HEK293 (cell line): ENCODE results near the gene TMEM14C.

Experiments
- CTCF ChIA-PET: fragments of 350-600 bp; formaldehyde crosslinking; extraction: SDS; loops from one replicate; lab custom pipeline; 2021; ENCODE audit warnings: antibody characterized with exemption; lab: Yijun Ruan, JAX
- POLR2A ChIA-PET: fragments of 300-600 bp; formaldehyde crosslinking; extraction: SDS; loops from one replicate; lab custom pipeline; 2020; ENCODE audit warnings: antibody characterized with exemption, inconsistent platforms; lab: Yijun Ruan, JAX
- H3K27ac ChIP-seq: fragments of 200-500 bp; sonication (Bioruptor generic); 2 replicates; pipeline ENCODE4 v1.5.1; 2014; ENCODE audit warnings: low read depth, low read length, control low read depth, inconsistent platforms; ENCODE audit errors: extremely low read depth
- H3K36me3 ChIP-seq, 2 experiments: fragments of 200-500 bp in 1 of 2; sonication (Bioruptor generic) in 1 of 2; 1 replicate in 1 of 2; 2 replicates in 1 of 2; pipeline ENCODE4 v1.5.1; 2014 to 2017; ENCODE audit warnings: inconsistent platforms in 2 of 2, low read length in 2 of 2; ENCODE audit not compliant: control insufficient read depth in 2 of 2, insufficient read depth in 1 of 2
- H3K4me1 ChIP-seq: fragments of 200-500 bp; sonication (Bioruptor generic); 2 replicates; pipeline ENCODE4 v1.5.1; 2014; ENCODE audit warnings: mild to moderate bottlenecking, low read length, inconsistent platforms; ENCODE audit not compliant: control insufficient read depth, insufficient read depth
- H3K4me3 ChIP-seq: 2 replicates; pipeline ENCODE4 v1.5.1; 2011; ENCODE audit warnings: low read depth, mild to moderate bottlenecking, control low read depth, low read length, moderate library complexity
- H3K9me3 ChIP-seq: fragments of 200-500 bp; sonication (Bioruptor generic); 2 replicates; pipeline ENCODE4 v1.5.1; 2014; ENCODE audit warnings: low read depth, low read length, inconsistent platforms; ENCODE audit not compliant: control insufficient read depth, insufficient read depth
- EGR2 ChIP-seq: fragments of 450-650 bp; formaldehyde crosslinking; IDR thresholded peaks from 2 replicates; pipeline ENCODE4 v1.5.1; 2016; ENCODE audit warnings: low read depth, missing biosample characterization, missing genetic modification characterization
- GLI4 ChIP-seq: fragments of 450-650 bp; formaldehyde crosslinking; IDR thresholded peaks from 2 replicates; pipeline ENCODE4 v1.5.1; 2016; ENCODE audit warnings: missing biosample characterization, missing genetic modification characterization
- KLF16 ChIP-seq: fragments of 450-650 bp; formaldehyde crosslinking; IDR thresholded peaks from 2 replicates; pipeline ENCODE4 v1.5.1; 2017; ENCODE audit warnings: missing biosample characterization, missing genetic modification characterization
- RBAK ChIP-seq: fragments of 450-650 bp; formaldehyde crosslinking; IDR thresholded peaks from 2 replicates; pipeline ENCODE4 v1.5.1; 2016; ENCODE audit warnings: missing biosample characterization, missing genetic modification characterization
- REPIN1 ChIP-seq: fragments of 450-650 bp; formaldehyde crosslinking; IDR thresholded peaks from 2 replicates; pipeline ENCODE4 v1.5.1; 2017; ENCODE audit warnings: missing biosample characterization, missing genetic modification characterization, low read depth
- YY1 ChIP-seq: fragments of 450-650 bp; formaldehyde crosslinking; IDR thresholded peaks from 2 replicates; pipeline ENCODE4 v1.5.1; 2018; ENCODE audit warnings: missing biosample characterization, missing genetic modification characterization
- ZBTB21 ChIP-seq: fragments of 450-650 bp; formaldehyde crosslinking; IDR thresholded peaks from 2 replicates; pipeline ENCODE4 v1.5.1; 2017; ENCODE audit warnings: missing biosample characterization, missing genetic modification characterization
- ZFP41 ChIP-seq: fragments of 450-650 bp; formaldehyde crosslinking; IDR thresholded peaks from 2 replicates; pipeline ENCODE4 v1.5.1; 2016; ENCODE audit warnings: missing biosample characterization, missing genetic modification characterization, borderline replicate concordance
- ZNF121 ChIP-seq: fragments of 450-650 bp; formaldehyde crosslinking; IDR thresholded peaks from 2 replicates; pipeline ENCODE4 v1.5.1; 2016; ENCODE audit warnings: missing biosample characterization, missing genetic modification characterization
- ZNF140 ChIP-seq: fragments of 450-650 bp; formaldehyde crosslinking; IDR thresholded peaks from 2 replicates; pipeline ENCODE4 v1.5.1; 2016; ENCODE audit warnings: missing biosample characterization, missing genetic modification characterization
- ZNF354C ChIP-seq: fragments of 450-650 bp; formaldehyde crosslinking; IDR thresholded peaks from 2 replicates; pipeline ENCODE4 v1.5.1; 2016; ENCODE audit warnings: missing biosample characterization, missing genetic modification characterization, low read depth, borderline replicate concordance
- ZNF416 ChIP-seq: fragments of 450-650 bp; formaldehyde crosslinking; IDR thresholded peaks from 2 replicates; pipeline ENCODE4 v1.5.1; 2016; ENCODE audit warnings: missing biosample characterization, missing genetic modification characterization
- ZNF514 ChIP-seq: fragments of 450-650 bp; formaldehyde crosslinking; IDR thresholded peaks from 2 replicates; pipeline ENCODE4 v1.5.1; 2016; ENCODE audit warnings: missing biosample characterization, missing genetic modification characterization
- ZNF549 ChIP-seq: fragments of 450-650 bp; IDR thresholded peaks from 2 replicates; pipeline ENCODE4 v1.5.1; 2018; ENCODE audit warnings: missing biosample characterization, missing genetic modification characterization, mild to moderate bottlenecking, inconsistent platforms, moderate library complexity
- ZNF560 ChIP-seq: fragments of 450-650 bp; formaldehyde crosslinking; IDR thresholded peaks from 2 replicates; pipeline ENCODE4 v1.5.1; 2017; ENCODE audit warnings: missing biosample characterization, missing genetic modification characterization, borderline replicate concordance
- ZNF561 ChIP-seq: fragments of 450-650 bp; IDR thresholded peaks from 2 replicates; pipeline ENCODE4 v1.5.1; 2018; ENCODE audit warnings: missing biosample characterization, missing genetic modification characterization, borderline replicate concordance
- ZNF596 ChIP-seq: fragments of 450-650 bp; IDR thresholded peaks from 2 replicates; pipeline ENCODE4 v1.5.0; 2018; ENCODE audit warnings: missing biosample characterization, mild to moderate bottlenecking, missing genetic modification characterization, moderate library complexity
- ZNF624 ChIP-seq: fragments of 450-650 bp; formaldehyde crosslinking; IDR thresholded peaks from 2 replicates; pipeline ENCODE4 v1.5.1; 2017; ENCODE audit warnings: missing biosample characterization, missing genetic modification characterization
- ZNF626 ChIP-seq: fragments of 450-650 bp; sonication (Bioruptor Pico); formaldehyde crosslinking; IDR thresholded peaks from 2 replicates; pipeline ENCODE4 v1.5.1; 2018; ENCODE audit warnings: missing biosample characterization, missing genetic modification characterization, inconsistent platforms
- ZNF629 ChIP-seq: fragments of 450-650 bp; formaldehyde crosslinking; IDR thresholded peaks from 2 replicates; pipeline ENCODE4 v1.5.1; 2017; ENCODE audit warnings: missing biosample characterization, missing genetic modification characterization
- ZNF791 ChIP-seq: fragments of 450-650 bp; formaldehyde crosslinking; IDR thresholded peaks from 2 replicates; pipeline ENCODE4 v1.5.1; 2016; ENCODE audit warnings: missing biosample characterization, missing genetic modification characterization
- ZNF830 ChIP-seq: fragments of 450-650 bp; IDR thresholded peaks from 2 replicates; pipeline ENCODE4 v1.5.0; 2018; ENCODE audit warnings: missing biosample characterization, missing genetic modification characterization, low read depth, mild to moderate bottlenecking, moderate library complexity
- ZNF843 ChIP-seq: fragments of 450-650 bp; formaldehyde crosslinking; IDR thresholded peaks from 2 replicates; pipeline ENCODE4 v1.5.1; 2016; ENCODE audit warnings: missing biosample characterization, missing genetic modification characterization
- ZSCAN23 ChIP-seq: fragments of 450-650 bp; formaldehyde crosslinking; IDR thresholded peaks from 2 replicates; pipeline ENCODE4 v1.5.1; 2016; ENCODE audit warnings: missing biosample characterization, missing genetic modification characterization
- TF ChIP-seq, protein P1 (sequence below): fragments of 450-650 bp; formaldehyde crosslinking; IDR thresholded peaks from 2 replicates; pipeline ENCODE4 v1.5.1; 2016; ENCODE audit warnings: missing biosample characterization, missing genetic modification characterization
- TF ChIP-seq, protein P2 (sequence below): fragments of 450-650 bp; formaldehyde crosslinking; conservative IDR thresholded peaks from 2 replicates; pipeline ENCODE4 v1.5.1; 2016; ENCODE audit warnings: low read depth, missing biosample characterization, missing genetic modification characterization
- TF ChIP-seq, protein P3 (sequence below): fragments of 450-650 bp; formaldehyde crosslinking; IDR thresholded peaks from 2 replicates; pipeline ENCODE4 v1.5.1; 2016; ENCODE audit warnings: missing biosample characterization, missing genetic modification characterization
- TF ChIP-seq, protein P4 (sequence below): IDR thresholded peaks from 2 replicates; pipeline ENCODE4 v1.6.1; 2011; ENCODE audit warnings: mild to moderate bottlenecking, low read depth, low read length, borderline replicate concordance

TMEM14C gene

DNA sequence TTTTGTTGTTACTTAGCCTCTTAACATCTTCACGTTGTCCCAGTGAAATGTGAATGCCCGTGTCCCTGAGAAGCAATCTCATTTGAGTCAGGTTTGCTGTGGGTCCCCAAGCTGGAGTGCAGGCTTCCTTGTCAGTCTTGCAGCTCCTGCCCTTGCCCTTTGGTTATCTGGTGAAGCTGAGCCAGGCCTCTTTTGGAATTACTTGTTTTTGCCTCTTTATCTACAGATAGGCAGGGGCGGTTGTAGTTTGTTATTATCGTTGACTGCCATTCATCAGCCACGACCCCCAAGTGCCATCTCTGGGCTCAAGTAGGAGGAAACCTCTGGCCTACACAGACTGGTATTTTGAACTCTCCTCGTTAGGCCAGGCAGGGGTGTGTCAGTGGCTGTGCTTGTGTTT is 2.2 kb downstream of the TMEM14C start:
- H3K4me3 ChIP-seq = no peak overlapping the region
- no peaks in the 10 kb centered on the region for H3K9me3 ChIP-seq
- no peak overlapping the region for H3K27ac ChIP-seq
- no peaks in the 10 kb centered on the region for H3K4me1 ChIP-seq
- no peak for TF ChIP-seq ZNF843 (tag by site-specific recombination)
- no peak for TF ChIP-seq YY1
- no peak for TF ChIP-seq ZNF596
- TF ChIP-seq ZNF830 = no peak
- no peak for TF ChIP-seq KLF16 (tag by site-specific recombination)
- TF ChIP-seq, protein P1, sequence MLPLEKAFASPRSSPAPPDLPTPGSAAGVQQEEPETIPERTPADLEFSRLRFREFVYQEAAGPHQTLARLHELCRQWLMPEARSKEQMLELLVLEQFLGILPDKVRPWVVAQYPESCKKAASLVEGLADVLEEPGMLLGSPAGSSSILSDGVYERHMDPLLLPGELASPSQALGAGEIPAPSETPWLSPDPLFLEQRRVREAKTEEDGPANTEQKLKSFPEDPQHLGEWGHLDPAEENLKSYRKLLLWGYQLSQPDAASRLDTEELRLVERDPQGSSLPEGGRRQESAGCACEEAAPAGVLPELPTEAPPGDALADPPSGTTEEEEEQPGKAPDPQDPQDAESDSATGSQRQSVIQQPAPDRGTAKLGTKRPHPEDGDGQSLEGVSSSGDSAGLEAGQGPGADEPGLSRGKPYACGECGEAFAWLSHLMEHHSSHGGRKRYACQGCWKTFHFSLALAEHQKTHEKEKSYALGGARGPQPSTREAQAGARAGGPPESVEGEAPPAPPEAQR = no peak
- TF ChIP-seq ZNF514 (tag by site-specific recombination) = no peak
- no peak for TF ChIP-seq REPIN1 (tag by site-specific recombination)
- TF ChIP-seq, protein P2, sequence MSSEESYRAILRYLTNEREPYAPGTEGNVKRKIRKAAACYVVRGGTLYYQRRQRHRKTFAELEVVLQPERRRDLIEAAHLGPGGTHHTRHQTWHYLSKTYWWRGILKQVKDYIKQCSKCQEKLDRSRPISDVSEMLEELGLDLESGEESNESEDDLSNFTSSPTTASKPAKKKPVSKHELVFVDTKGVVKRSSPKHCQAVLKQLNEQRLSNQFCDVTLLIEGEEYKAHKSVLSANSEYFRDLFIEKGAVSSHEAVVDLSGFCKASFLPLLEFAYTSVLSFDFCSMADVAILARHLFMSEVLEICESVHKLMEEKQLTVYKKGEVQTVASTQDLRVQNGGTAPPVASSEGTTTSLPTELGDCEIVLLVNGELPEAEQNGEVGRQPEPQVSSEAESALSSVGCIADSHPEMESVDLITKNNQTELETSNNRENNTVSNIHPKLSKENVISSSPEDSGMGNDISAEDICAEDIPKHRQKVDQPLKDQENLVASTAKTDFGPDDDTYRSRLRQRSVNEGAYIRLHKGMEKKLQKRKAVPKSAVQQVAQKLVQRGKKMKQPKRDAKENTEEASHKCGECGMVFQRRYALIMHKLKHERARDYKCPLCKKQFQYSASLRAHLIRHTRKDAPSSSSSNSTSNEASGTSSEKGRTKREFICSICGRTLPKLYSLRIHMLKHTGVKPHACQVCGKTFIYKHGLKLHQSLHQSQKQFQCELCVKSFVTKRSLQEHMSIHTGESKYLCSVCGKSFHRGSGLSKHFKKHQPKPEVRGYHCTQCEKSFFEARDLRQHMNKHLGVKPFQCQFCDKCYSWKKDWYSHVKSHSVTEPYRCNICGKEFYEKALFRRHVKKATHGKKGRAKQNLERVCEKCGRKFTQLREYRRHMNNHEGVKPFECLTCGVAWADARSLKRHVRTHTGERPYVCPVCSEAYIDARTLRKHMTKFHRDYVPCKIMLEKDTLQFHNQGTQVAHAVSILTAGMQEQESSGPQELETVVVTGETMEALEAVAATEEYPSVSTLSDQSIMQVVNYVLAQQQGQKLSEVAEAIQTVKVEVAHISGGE (tag by site-specific recombination) = no peak
- no peak for TF ChIP-seq ZNF624 (tag by site-specific recombination)
- TF ChIP-seq ZNF626 (tag by site-specific recombination) = no peak
- TF ChIP-seq EGR2 = no peak
- TF ChIP-seq ZNF629 (tag by site-specific recombination) = no peak
- TF ChIP-seq GLI4 (tag by site-specific recombination) = no peak
- TF ChIP-seq ZNF791 (tag by site-specific recombination) = no peak
- no peak for TF ChIP-seq ZSCAN23 (tag by site-specific recombination)
- no peak for TF ChIP-seq ZNF140 (tag by site-specific recombination)
- no peak for TF ChIP-seq ZFP41 (tag by site-specific recombination)
- TF ChIP-seq, all 188 proteins: peak for 0
- ChIA-PET CTCF (interaction anchor here (0.9 kb wide), 1 partner anchor 247 kb away, joined by 4 read pairs; no protein-coding TSS in a partner anchor), POLR2A (interaction anchor here (1.3 to 7.8 kb wide), 3 partner anchors 9 to 23 kb away, joined by 3 to 82 read pairs (median 53); partner anchors contain the start of gene TMEM14B)
- H3K36me3 ChIP-seq = peaks cover 11 to 45% of the 10 kb centered on the region in 2 experiments

DNA sequence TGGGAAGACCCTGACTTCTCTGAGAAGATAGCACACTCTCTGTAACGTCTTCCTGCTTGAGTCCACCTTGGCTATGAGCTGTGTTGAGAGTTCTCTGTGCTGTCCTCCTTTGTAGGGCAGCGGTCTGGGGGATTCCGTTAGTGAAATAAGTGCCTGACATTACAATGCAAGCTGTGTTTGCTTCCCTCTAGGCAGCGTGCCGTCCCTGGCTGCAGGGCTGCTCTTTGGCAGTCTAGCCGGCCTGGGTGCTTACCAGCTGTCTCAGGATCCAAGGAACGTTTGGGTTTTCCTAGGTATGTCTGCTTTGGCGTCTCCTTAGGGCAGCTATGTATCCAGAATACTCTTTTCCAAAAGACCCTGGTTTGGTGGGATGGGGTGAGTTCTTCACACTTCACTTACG is 2.8 kb downstream of the TMEM14C start:
- CTCF ChIA-PET = no interaction called here
- Histone ChIP-seq H3K27ac (no peak overlapping the region), H3K4me3 (no peak overlapping the region), H3K36me3 (peaks cover 14 to 51% of the 10 kb centered on the region in 2 experiments), H3K9me3 (no peaks in the 10 kb centered on the region), H3K4me1 (no peaks in the 10 kb centered on the region)
- TF ChIP-seq ZNF560 (tag by site-specific recombination) (no peak), ZNF354C (no peak), ZNF561 (tag by site-specific recombination) (no peak), ZNF549 (tag by site-specific recombination) (no peak), RBAK (tag by site-specific recombination) (no peak), ZNF416 (tag by site-specific recombination) (no peak), ZBTB21 (no peak), ZNF121 (tag by site-specific recombination) (no peak)
- TF ChIP-seq, protein P3, sequence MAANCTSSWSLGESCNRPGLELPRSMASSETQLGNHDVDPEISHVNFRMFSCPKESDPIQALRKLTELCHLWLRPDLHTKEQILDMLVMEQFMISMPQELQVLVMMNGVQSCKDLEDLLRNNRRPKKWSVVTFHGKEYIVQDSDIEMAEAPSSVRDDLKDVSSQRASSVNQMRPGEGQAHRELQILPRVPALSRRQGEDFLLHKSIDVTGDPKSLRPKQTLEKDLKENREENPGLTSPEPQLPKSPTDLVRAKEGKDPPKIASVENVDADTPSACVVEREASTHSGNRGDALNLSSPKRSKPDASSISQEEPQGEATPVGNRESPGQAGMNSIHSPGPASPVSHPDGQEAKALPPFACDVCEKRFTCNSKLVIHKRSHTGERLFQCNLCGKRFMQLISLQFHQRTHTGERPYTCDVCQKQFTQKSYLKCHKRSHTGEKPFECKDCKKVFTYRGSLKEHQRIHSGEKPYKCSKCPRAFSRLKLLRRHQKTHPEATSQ = no peak
- TF ChIP-seq, protein P4, sequence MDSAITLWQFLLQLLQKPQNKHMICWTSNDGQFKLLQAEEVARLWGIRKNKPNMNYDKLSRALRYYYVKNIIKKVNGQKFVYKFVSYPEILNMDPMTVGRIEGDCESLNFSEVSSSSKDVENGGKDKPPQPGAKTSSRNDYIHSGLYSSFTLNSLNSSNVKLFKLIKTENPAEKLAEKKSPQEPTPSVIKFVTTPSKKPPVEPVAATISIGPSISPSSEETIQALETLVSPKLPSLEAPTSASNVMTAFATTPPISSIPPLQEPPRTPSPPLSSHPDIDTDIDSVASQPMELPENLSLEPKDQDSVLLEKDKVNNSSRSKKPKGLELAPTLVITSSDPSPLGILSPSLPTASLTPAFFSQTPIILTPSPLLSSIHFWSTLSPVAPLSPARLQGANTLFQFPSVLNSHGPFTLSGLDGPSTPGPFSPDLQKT = no peak
- POLR2A ChIA-PET = interaction anchor here (0.8 to 7.8 kb wide), 3 partner anchors 8 to 31 kb away, joined by 3 to 82 read pairs (median 53); partner anchors contain the start of genes C6orf52, PAK1IP1 and TMEM14B
